K562 (cell line): ENCODE results near the gene PRR36. TPM values are rescaled to one million over a fixed set of nuclear protein-coding genes. Genes with fewer than 3 reads are reported as not detected.

Experiments used
- ATAC-seq: fragments of 200-7000 bp; cut with Tn5 transposase; 3 replicates; pipeline ENCODE4 v1.9.1; 2020; ENCODE audit warnings: moderate library complexity
- BruUV-seq: library from RNA; stranded (reverse); fragments of 400-500 nt; replicated peaks from 2 replicates; lab custom pipeline; 2021; lab: Mats Ljungman, UMichigan
- CTCF ChIA-PET: fragments of 300-600 bp; formaldehyde crosslinking; extraction: SDS; loops from one replicate; lab custom pipeline; 2021; ENCODE audit warnings: low intra/inter-chr PET ratio; lab: Yijun Ruan, JAX
- POLR2A ChIA-PET: fragments of 300-600, 350-650 bp; sonication (Branson Sonifier 250); formaldehyde crosslinking; extraction: SDS; loops from one replicate; lab custom pipeline; 2021; ENCODE audit warnings: antibody characterized with exemption, inconsistent platforms; lab: Yijun Ruan, JAX
- DNase-seq, 4 experiments: peaks; one replicate each; pipeline versions ENCODE4 v3.0.0 to v3.0.0-alpha.2; 2011 to 2018; ENCODE audit warnings: low spot score in 3 of 4, mixed read lengths in 3 of 4; ENCODE audit errors: extremely low read depth in 1 of 4
- FAIRE-seq: peaks from 2 replicates; lab custom pipeline; 2011; peaks lifted over from hg19 to GRCh38; lab: Jason Lieb, UNC
- H2AFZ ChIP-seq: 2 replicates; pipeline ENCODE4 v1.6.0; 2011; ENCODE audit warnings: low read depth, low read length, control low read depth, inconsistent platforms
- H3K27ac ChIP-seq: fragments of 200-600 bp; 3 replicates; pipeline ENCODE4 v1.8.0; 2011; ENCODE audit warnings: low read depth, mild to moderate bottlenecking, control low read depth, inconsistent platforms, low read length, moderate library complexity, mixed read lengths; ENCODE audit errors: extremely low read depth
- H3K27me3 ChIP-seq, 2 experiments: fragments of 300-600 bp in 1 of 2; 2 replicates in 1 of 2; 3 replicates in 1 of 2; pipeline versions ENCODE4 v1.6.0 to v1.8.0; 2011; ENCODE audit warnings: inconsistent platforms in 2 of 2, low read length in 2 of 2, mild to moderate bottlenecking in 1 of 2, mixed read lengths in 1 of 2, moderate library complexity in 1 of 2; ENCODE audit not compliant: control insufficient read depth in 2 of 2, insufficient read depth in 2 of 2
- H3K36me3 ChIP-seq: fragments of 300-600 bp; 3 replicates; pipeline ENCODE4 v1.8.0; 2011; ENCODE audit warnings: mild to moderate bottlenecking, low read length, inconsistent platforms; ENCODE audit not compliant: control insufficient read depth, insufficient read depth
- H3K4me1 ChIP-seq, 2 experiments: fragments of 200-600 bp in 1 of 2; replicated peaks in 1 of 2; 2 replicates in 1 of 2; 3 replicates in 1 of 2; pipeline versions ENCODE4 v1.5.1 to v1.8.0; 2011; ENCODE audit warnings: inconsistent platforms in 2 of 2, low read length in 2 of 2, mild to moderate bottlenecking in 1 of 2, mixed read lengths in 1 of 2, moderate library complexity in 1 of 2; ENCODE audit not compliant: control insufficient read depth in 2 of 2, insufficient read depth in 2 of 2
- H3K4me2 ChIP-seq: 2 replicates; pipeline ENCODE4 v1.6.1; 2011; ENCODE audit warnings: low read length, control low read depth, inconsistent platforms, mixed read lengths; ENCODE audit not compliant: insufficient read depth
- H3K4me3 ChIP-seq: fragments of 200-600 bp; sonication (generic), shearing (Covaris generic); 2 replicates; pipeline ENCODE4 v1.5.1; 2016; ENCODE audit warnings: control low read depth, inconsistent platforms
- H3K79me2 ChIP-seq: fragments of 200-600 bp; 3 replicates; pipeline ENCODE4 v1.8.0; 2011; ENCODE audit warnings: low read length, inconsistent platforms; ENCODE audit not compliant: control insufficient read depth, insufficient read depth
- H3K9ac ChIP-seq, 2 experiments: 2 replicates each; pipeline versions ENCODE4 v1.6.0 to v1.6.1; 2011; ENCODE audit warnings: low read depth in 2 of 2, low read length in 2 of 2, control low read depth in 1 of 2, inconsistent platforms in 1 of 2, mild to moderate bottlenecking in 1 of 2, mixed read lengths in 1 of 2; ENCODE audit not compliant: insufficient read depth in 1 of 2
- H3K9me1 ChIP-seq: one replicate; pipeline ENCODE4 v1.6.0; 2011; ENCODE audit warnings: inconsistent platforms, mild to moderate bottlenecking, low read length, moderate library complexity; ENCODE audit not compliant: control insufficient read depth, insufficient read depth
- H3K9me3 ChIP-seq: replicated peaks from 2 replicates; pipeline ENCODE4 v1.5.1; 2011; ENCODE audit warnings: low read depth, low read length, inconsistent platforms; ENCODE audit not compliant: control insufficient read depth, insufficient read depth
- H4K20me1 ChIP-seq: replicated peaks from 2 replicates; pipeline ENCODE4 v1.6.1; 2011; ENCODE audit warnings: low read length, inconsistent platforms, mixed read lengths; ENCODE audit not compliant: control insufficient read depth, insufficient read depth
- BCOR ChIP-seq: fragments of 450-650 bp; IDR thresholded peaks from 2 replicates; pipeline ENCODE4 v1.6.1; 2016
- L3MBTL2 ChIP-seq: fragments of 450-650 bp; IDR thresholded peaks from 2 replicates; pipeline ENCODE4 v1.6.1; 2016; ENCODE audit warnings: mild to moderate bottlenecking, moderate library complexity
- TEAD2 ChIP-seq: fragments of 450-650 bp; IDR thresholded peaks from 2 replicates; pipeline ENCODE4 v1.6.1; 2016; ENCODE audit warnings: missing genetic modification characterization, control low read depth, missing compliant biosample characterization
- ZNF121 ChIP-seq: sonication (generic); formaldehyde crosslinking; conservative IDR thresholded peaks from 2 replicates; pipeline ENCODE4 v1.8.0; 2022; ENCODE audit warnings: missing genetic modification reagents
- WGBS: fragments of 100-300 bp; shearing (Covaris generic); methylation state at CpG from one replicate; pipeline ENCODE4 v1.1.6; 2016; ENCODE audit warnings: low coverage, mixed read lengths; ENCODE audit not compliant: insufficient coverage; ENCODE audit errors: missing lambda C conversion rate; 5-methylcytosine and 5-hydroxymethylcytosine counted together
- in situ Hi-C: fragments of 300-500 bp; cut with MboI; formaldehyde crosslinking; loops from 4 replicates; pipeline ENCODE4 v1.15.0; 2018; ENCODE audit warnings: inconsistent platforms, mixed read lengths
- intact Hi-C: fragments of 100-400 bp; cut with micrococcal nuclease; formaldehyde crosslinking; loops from 2 replicates; pipeline ENCODE4 v1.14.2; 2022
- polyA plus RNA-seq, 8 experiments: library from polyadenylated mRNA; depleted of rRNA in 4 of 8; stranded (reverse) in 5 of 8; unstranded in 3 of 8; fragments of >200 nt; fragmentation: Nextera tagmentation in 2 of 8; fragmentation: Illumina TruSeq in 1 of 8; extraction: Ambion mirVana in 2 of 8; extraction: Trizol in 1 of 8; gene quantifications; 2 replicates each; pipeline versions ENCODE4 v1.2.1 to v1.2.3, GENCODE V29; 2011 to 2014; ENCODE audit warnings: inconsistent platforms in 1 of 8, missing spikeins in 1 of 8
- total RNA-seq, 7 experiments: library from RNA; depleted of rRNA in 6 of 7; stranded (reverse); fragments of >200 nt in 6 of 7; fragmentation: Illumina TruSeq in 2 of 7; extraction: Trizol in 2 of 7; gene quantifications; 2 replicates each; pipeline versions ENCODE4 v1.2.1 to v1.2.3, GENCODE V29; 2011 to 2021; ENCODE audit warnings: low replicate concordance in 1 of 7
- TF ChIP-seq, protein P1 (sequence below): fragments of 450-650 bp; formaldehyde crosslinking; IDR thresholded peaks from 2 replicates; pipeline ENCODE4 v1.4.0; 2020; ENCODE audit warnings: mild to moderate bottlenecking, moderate library complexity

PRR36 gene
- total and polyA plus RNA-seq, 9 of the 15 experiments (the other 6 are each of a cell fraction or from before 2014, with no cell fraction given) = 0.05 to 0.42 (median 0.06) TPM; not detected in 6

GRCh38 chr19:7823686-7824301, 50.4 kb downstream of the PRR36 start:
- no peaks in the 10 kb centered on the region for H3K36me3 ChIP-seq

More at GRCh38 chr19:7823686-7824301, 50.4 kb downstream of the PRR36 start:
- H4K20me1 ChIP-seq = no peaks in the 10 kb centered on the region
- ChIA-PET CTCF (no interaction called here), POLR2A (no interaction called here)
- H3K27me3 ChIP-seq = peaks cover 8 to 18% of the 10 kb centered on the region in 2 experiments
- H3K9me3 ChIP-seq = no peaks in the 10 kb centered on the region
- no TSS peak for BruUV-seq
- FAIRE-seq = no peak
- WGBS = under 1% methylated on average over 8 of the region's 9 CpGs
- no peak for DNase-seq
- in situ Hi-C loops (no loop called here), intact Hi-C loops (no loop called here)
- no peak overlapping the region for H3K27ac ChIP-seq
- ATAC-seq = no peak
- H3K4me1 ChIP-seq = peaks cover 1 to 4% of the 10 kb centered on the region in 2 experiments; a peak in 3 of 5 replicates
- TF ChIP-seq TEAD2 (tag) (no peak), L3MBTL2 (0 out of 2 replicates have a peak, but pooled peaks have one; percentile 12), BCOR (peak; percentile 72), ZNF121 (peak; percentile 95)
- TF ChIP-seq, protein P1, sequence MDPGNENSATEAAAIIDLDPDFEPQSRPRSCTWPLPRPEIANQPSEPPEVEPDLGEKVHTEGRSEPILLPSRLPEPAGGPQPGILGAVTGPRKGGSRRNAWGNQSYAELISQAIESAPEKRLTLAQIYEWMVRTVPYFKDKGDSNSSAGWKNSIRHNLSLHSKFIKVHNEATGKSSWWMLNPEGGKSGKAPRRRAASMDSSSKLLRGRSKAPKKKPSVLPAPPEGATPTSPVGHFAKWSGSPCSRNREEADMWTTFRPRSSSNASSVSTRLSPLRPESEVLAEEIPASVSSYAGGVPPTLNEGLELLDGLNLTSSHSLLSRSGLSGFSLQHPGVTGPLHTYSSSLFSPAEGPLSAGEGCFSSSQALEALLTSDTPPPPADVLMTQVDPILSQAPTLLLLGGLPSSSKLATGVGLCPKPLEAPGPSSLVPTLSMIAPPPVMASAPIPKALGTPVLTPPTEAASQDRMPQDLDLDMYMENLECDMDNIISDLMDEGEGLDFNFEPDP (CRISPR knock-in tag) = no peak
- no peak overlapping the region; the same call in 1 of the 2 replicates for H2AFZ ChIP-seq
- H3K9ac ChIP-seq = no peak overlapping the region
- H3K4me2 ChIP-seq = no peak overlapping the region
- no peaks in the 10 kb centered on the region for H3K79me2 ChIP-seq
- no peak overlapping the region for H3K4me3 ChIP-seq
- no peaks in the 10 kb centered on the region for H3K9me1 ChIP-seq
